K562 (cell line): ENCODE data around the gene MATCAP1. TPM values are rescaled to one million over a fixed set of nuclear protein-coding genes. Genes with fewer than 3 reads are reported as not detected.

Experiments
- ATAC-seq: fragments of 200-7000 bp; cut with Tn5 transposase; 3 replicates; pipeline ENCODE4 v1.9.1; 2020; ENCODE audit warnings: moderate library complexity
- BruUV-seq: library from RNA; stranded (reverse); fragments of 400-500 nt; replicated peaks from 2 replicates; lab custom pipeline; 2021; lab: Mats Ljungman, UMichigan
- CTCF ChIA-PET: fragments of 300-600 bp; formaldehyde crosslinking; extraction: SDS; loops from one replicate; lab custom pipeline; 2021; ENCODE audit warnings: low intra/inter-chr PET ratio; lab: Yijun Ruan, JAX
- POLR2A ChIA-PET: fragments of 300-600, 350-650 bp; sonication (Branson Sonifier 250); formaldehyde crosslinking; extraction: SDS; loops from one replicate; lab custom pipeline; 2021; ENCODE audit warnings: antibody characterized with exemption, inconsistent platforms; lab: Yijun Ruan, JAX
- DNase-seq, 4 experiments: peaks; one replicate each; pipeline versions ENCODE4 v3.0.0 to v3.0.0-alpha.2; 2011 to 2018; ENCODE audit warnings: low spot score in 3 of 4, mixed read lengths in 3 of 4; ENCODE audit errors: extremely low read depth in 1 of 4
- FAIRE-seq: peaks from 2 replicates; lab custom pipeline; 2011; peaks lifted over from hg19 to GRCh38; lab: Jason Lieb, UNC
- H2AFZ ChIP-seq: 2 replicates; pipeline ENCODE4 v1.6.0; 2011; ENCODE audit warnings: low read depth, low read length, control low read depth, inconsistent platforms
- H3K27ac ChIP-seq: fragments of 200-600 bp; 3 replicates; pipeline ENCODE4 v1.8.0; 2011; ENCODE audit warnings: low read depth, mild to moderate bottlenecking, control low read depth, inconsistent platforms, low read length, moderate library complexity, mixed read lengths; ENCODE audit errors: extremely low read depth
- H3K27me3 ChIP-seq, 2 experiments: fragments of 300-600 bp in 1 of 2; 2 replicates in 1 of 2; 3 replicates in 1 of 2; pipeline versions ENCODE4 v1.6.0 to v1.8.0; 2011; ENCODE audit warnings: inconsistent platforms in 2 of 2, low read length in 2 of 2, mild to moderate bottlenecking in 1 of 2, mixed read lengths in 1 of 2, moderate library complexity in 1 of 2; ENCODE audit not compliant: control insufficient read depth in 2 of 2, insufficient read depth in 2 of 2
- H3K36me3 ChIP-seq: fragments of 300-600 bp; 3 replicates; pipeline ENCODE4 v1.8.0; 2011; ENCODE audit warnings: mild to moderate bottlenecking, low read length, inconsistent platforms; ENCODE audit not compliant: control insufficient read depth, insufficient read depth
- H3K4me1 ChIP-seq, 2 experiments: fragments of 200-600 bp in 1 of 2; replicated peaks in 1 of 2; 2 replicates in 1 of 2; 3 replicates in 1 of 2; pipeline versions ENCODE4 v1.5.1 to v1.8.0; 2011; ENCODE audit warnings: inconsistent platforms in 2 of 2, low read length in 2 of 2, mild to moderate bottlenecking in 1 of 2, mixed read lengths in 1 of 2, moderate library complexity in 1 of 2; ENCODE audit not compliant: control insufficient read depth in 2 of 2, insufficient read depth in 2 of 2
- H3K4me2 ChIP-seq: 2 replicates; pipeline ENCODE4 v1.6.1; 2011; ENCODE audit warnings: low read length, control low read depth, inconsistent platforms, mixed read lengths; ENCODE audit not compliant: insufficient read depth
- H3K4me3 ChIP-seq: fragments of 200-600 bp; sonication (generic), shearing (Covaris generic); 2 replicates; pipeline ENCODE4 v1.5.1; 2016; ENCODE audit warnings: control low read depth, inconsistent platforms
- H3K79me2 ChIP-seq: fragments of 200-600 bp; 3 replicates; pipeline ENCODE4 v1.8.0; 2011; ENCODE audit warnings: low read length, inconsistent platforms; ENCODE audit not compliant: control insufficient read depth, insufficient read depth
- H3K9ac ChIP-seq, 2 experiments: 2 replicates each; pipeline versions ENCODE4 v1.6.0 to v1.6.1; 2011; ENCODE audit warnings: low read depth in 2 of 2, low read length in 2 of 2, control low read depth in 1 of 2, inconsistent platforms in 1 of 2, mild to moderate bottlenecking in 1 of 2, mixed read lengths in 1 of 2; ENCODE audit not compliant: insufficient read depth in 1 of 2
- H3K9me1 ChIP-seq: one replicate; pipeline ENCODE4 v1.6.0; 2011; ENCODE audit warnings: inconsistent platforms, mild to moderate bottlenecking, low read length, moderate library complexity; ENCODE audit not compliant: control insufficient read depth, insufficient read depth
- H3K9me3 ChIP-seq: replicated peaks from 2 replicates; pipeline ENCODE4 v1.5.1; 2011; ENCODE audit warnings: low read depth, low read length, inconsistent platforms; ENCODE audit not compliant: control insufficient read depth, insufficient read depth
- H4K20me1 ChIP-seq: replicated peaks from 2 replicates; pipeline ENCODE4 v1.6.1; 2011; ENCODE audit warnings: low read length, inconsistent platforms, mixed read lengths; ENCODE audit not compliant: control insufficient read depth, insufficient read depth
- ETV6 ChIP-seq, 3 experiments: fragments of 150-350 bp in 1 of 3; sonication (generic) in 1 of 3; formaldehyde crosslinking in 1 of 3; IDR thresholded peaks; 2 replicates each; pipeline versions ENCODE4 v1.6.1 to v1.8.0; 2014 to 2022; ENCODE audit warnings: borderline replicate concordance in 2 of 3, low read depth in 2 of 3, antibody characterized with exemption in 1 of 3, low read length in 1 of 3, mild to moderate bottlenecking in 1 of 3, missing genetic modification reagents in 1 of 3
- EZH2 ChIP-seq: IDR thresholded peaks from 2 replicates; pipeline ENCODE4 v1.6.1; 2012; ENCODE audit warnings: low read depth, mild to moderate bottlenecking, inconsistent platforms, low read length, borderline replicate concordance
- SETDB1 ChIP-seq: IDR thresholded peaks from one replicate; pipeline ENCODE4 v1.6.1; 2012; ENCODE audit warnings: low read length, control low read depth, inconsistent platforms
- TAF15 ChIP-seq: fragments of 200-400 bp; formaldehyde crosslinking; IDR thresholded peaks from 2 replicates; pipeline ENCODE4 v1.6.1; 2017; ENCODE audit warnings: mild to moderate bottlenecking, low read depth, low read length, moderate library complexity
- ZFX ChIP-seq: sonication (generic); formaldehyde crosslinking; IDR thresholded peaks from 2 replicates; pipeline ENCODE4 v1.8.0; 2022; ENCODE audit warnings: mild to moderate bottlenecking, missing genetic modification reagents, moderate library complexity
- ZNF75A ChIP-seq: fragments of 450-650 bp; formaldehyde crosslinking; IDR thresholded peaks from 2 replicates; pipeline ENCODE4 v1.4.0; 2020; ENCODE audit warnings: mild to moderate bottlenecking
- WGBS: fragments of 100-300 bp; shearing (Covaris generic); methylation state at CpG from one replicate; pipeline ENCODE4 v1.1.6; 2016; ENCODE audit warnings: low coverage, mixed read lengths; ENCODE audit not compliant: insufficient coverage; ENCODE audit errors: missing lambda C conversion rate; 5-methylcytosine and 5-hydroxymethylcytosine counted together
- in situ Hi-C: fragments of 300-500 bp; cut with MboI; formaldehyde crosslinking; loops from 4 replicates; pipeline ENCODE4 v1.15.0; 2018; ENCODE audit warnings: inconsistent platforms, mixed read lengths
- intact Hi-C: fragments of 100-400 bp; cut with micrococcal nuclease; formaldehyde crosslinking; loops from 2 replicates; pipeline ENCODE4 v1.14.2; 2022
- polyA plus RNA-seq, 8 experiments: library from polyadenylated mRNA; depleted of rRNA in 4 of 8; stranded (reverse) in 5 of 8; unstranded in 3 of 8; fragments of >200 nt; fragmentation: Nextera tagmentation in 2 of 8; fragmentation: Illumina TruSeq in 1 of 8; extraction: Ambion mirVana in 2 of 8; extraction: Trizol in 1 of 8; gene quantifications; 2 replicates each; pipeline versions ENCODE4 v1.2.1 to v1.2.3, GENCODE V29; 2011 to 2014; ENCODE audit warnings: inconsistent platforms in 1 of 8, missing spikeins in 1 of 8
- total RNA-seq, 7 experiments: library from RNA; depleted of rRNA in 6 of 7; stranded (reverse); fragments of >200 nt in 6 of 7; fragmentation: Illumina TruSeq in 2 of 7; extraction: Trizol in 2 of 7; gene quantifications; 2 replicates each; pipeline versions ENCODE4 v1.2.1 to v1.2.3, GENCODE V29; 2011 to 2021; ENCODE audit warnings: low replicate concordance in 1 of 7
- TF ChIP-seq, protein P1 (sequence below), 2 experiments: fragments of 450-650 bp; IDR thresholded peaks; 2 replicates each; pipeline ENCODE4 v1.6.1; 2016; ENCODE audit warnings: mild to moderate bottlenecking in 2 of 2, borderline replicate concordance in 1 of 2, low read depth in 1 of 2, moderate library complexity in 1 of 2
- TF ChIP-seq, protein P2 (sequence below): fragments of 450-650 bp; formaldehyde crosslinking; conservative IDR thresholded peaks from 2 replicates; pipeline ENCODE4 v1.4.0; 2022; ENCODE audit warnings: mild to moderate bottlenecking, missing genetic modification characterization
- TF ChIP-seq, protein P3 (sequence below): fragments of 450-650 bp; IDR thresholded peaks from one replicate; pipeline ENCODE4 v1.6.1; 2018; ENCODE audit warnings: mild to moderate bottlenecking, moderate library complexity; ENCODE audit not compliant: partially characterized antibody

MATCAP1 gene
- total and polyA plus RNA-seq, 9 of the 15 experiments (the other 6 are each of a cell fraction or from before 2014, with no cell fraction given) = 3.4 to 20.5 (median 10.3) TPM

DNA sequence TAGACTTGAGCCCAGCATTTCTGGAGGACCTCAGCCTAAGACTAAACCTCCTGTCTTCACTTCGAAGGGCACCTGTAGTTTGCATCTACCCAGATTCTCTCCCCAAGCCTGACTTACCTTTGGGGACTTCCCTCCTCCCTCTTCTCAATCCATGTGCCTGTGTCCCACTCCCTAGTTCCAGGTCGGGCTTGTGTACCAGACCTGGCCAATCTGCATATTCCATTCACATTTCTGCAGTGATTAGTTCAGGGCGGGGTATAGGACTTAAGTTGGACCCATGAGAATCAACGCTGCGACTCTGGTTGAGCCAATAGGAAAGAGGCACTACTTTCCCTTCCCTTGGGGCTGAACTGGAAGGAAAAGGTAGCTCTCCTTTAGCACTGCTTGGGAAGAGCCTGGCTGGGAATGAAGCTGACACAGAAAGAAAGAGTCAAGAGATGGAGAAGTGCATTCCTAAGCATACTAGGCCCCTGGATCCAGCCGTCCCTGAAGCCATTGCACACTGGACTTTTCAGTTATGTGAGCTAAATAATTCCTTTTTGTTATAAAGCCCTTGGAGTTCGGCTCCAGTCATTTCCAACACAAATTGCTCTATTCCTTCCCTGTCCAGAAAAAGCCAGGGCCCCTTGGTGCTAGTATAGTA lies 26.5 kb downstream of the MATCAP1 start:
- intact Hi-C loops = loop anchor here (5.0 kb wide), 1 partner anchor 180 kb away; no protein-coding TSS in a partner anchor
- peaks cover 20 to 57% of the 10 kb centered on the region in 2 experiments for H3K4me1 ChIP-seq
- WGBS = 43% methylated on average over 7 of the region's 7 CpGs
- no peaks in the 10 kb centered on the region for H3K9me1 ChIP-seq
- H3K4me2 ChIP-seq = no peak overlapping the region
- FAIRE-seq = peak; percentile 42
- no peak for ATAC-seq
- no peaks in the 10 kb centered on the region for H3K27me3 ChIP-seq
- H3K36me3 ChIP-seq = peaks cover under 1% of the 10 kb centered on the region; the same call in 1 of the 3 replicates
- in situ Hi-C loops = loop anchor here (5.0 to 25.0 kb wide), 2 partner anchors 140 to 195 kb away; partner anchors contain the start of gene CES3
- ChIA-PET CTCF (no interaction called here), POLR2A (interaction anchor here (1.2 kb wide), 1 partner anchor 16 kb away, joined by 3 read pairs; no protein-coding TSS in a partner anchor)
- H3K9me3 ChIP-seq = no peaks in the 10 kb centered on the region
- H3K79me2 ChIP-seq = peaks cover 28% of the 10 kb centered on the region
- H3K27ac ChIP-seq = no peak overlapping the region
- H3K9ac ChIP-seq = no peak overlapping the region
- no peak overlapping the region for H3K4me3 ChIP-seq
- H2AFZ ChIP-seq = no peak overlapping the region
- H4K20me1 ChIP-seq = peaks cover 16% of the 10 kb centered on the region
- no peak for DNase-seq
- BruUV-seq = no TSS peak
- TF ChIP-seq, protein P1, sequence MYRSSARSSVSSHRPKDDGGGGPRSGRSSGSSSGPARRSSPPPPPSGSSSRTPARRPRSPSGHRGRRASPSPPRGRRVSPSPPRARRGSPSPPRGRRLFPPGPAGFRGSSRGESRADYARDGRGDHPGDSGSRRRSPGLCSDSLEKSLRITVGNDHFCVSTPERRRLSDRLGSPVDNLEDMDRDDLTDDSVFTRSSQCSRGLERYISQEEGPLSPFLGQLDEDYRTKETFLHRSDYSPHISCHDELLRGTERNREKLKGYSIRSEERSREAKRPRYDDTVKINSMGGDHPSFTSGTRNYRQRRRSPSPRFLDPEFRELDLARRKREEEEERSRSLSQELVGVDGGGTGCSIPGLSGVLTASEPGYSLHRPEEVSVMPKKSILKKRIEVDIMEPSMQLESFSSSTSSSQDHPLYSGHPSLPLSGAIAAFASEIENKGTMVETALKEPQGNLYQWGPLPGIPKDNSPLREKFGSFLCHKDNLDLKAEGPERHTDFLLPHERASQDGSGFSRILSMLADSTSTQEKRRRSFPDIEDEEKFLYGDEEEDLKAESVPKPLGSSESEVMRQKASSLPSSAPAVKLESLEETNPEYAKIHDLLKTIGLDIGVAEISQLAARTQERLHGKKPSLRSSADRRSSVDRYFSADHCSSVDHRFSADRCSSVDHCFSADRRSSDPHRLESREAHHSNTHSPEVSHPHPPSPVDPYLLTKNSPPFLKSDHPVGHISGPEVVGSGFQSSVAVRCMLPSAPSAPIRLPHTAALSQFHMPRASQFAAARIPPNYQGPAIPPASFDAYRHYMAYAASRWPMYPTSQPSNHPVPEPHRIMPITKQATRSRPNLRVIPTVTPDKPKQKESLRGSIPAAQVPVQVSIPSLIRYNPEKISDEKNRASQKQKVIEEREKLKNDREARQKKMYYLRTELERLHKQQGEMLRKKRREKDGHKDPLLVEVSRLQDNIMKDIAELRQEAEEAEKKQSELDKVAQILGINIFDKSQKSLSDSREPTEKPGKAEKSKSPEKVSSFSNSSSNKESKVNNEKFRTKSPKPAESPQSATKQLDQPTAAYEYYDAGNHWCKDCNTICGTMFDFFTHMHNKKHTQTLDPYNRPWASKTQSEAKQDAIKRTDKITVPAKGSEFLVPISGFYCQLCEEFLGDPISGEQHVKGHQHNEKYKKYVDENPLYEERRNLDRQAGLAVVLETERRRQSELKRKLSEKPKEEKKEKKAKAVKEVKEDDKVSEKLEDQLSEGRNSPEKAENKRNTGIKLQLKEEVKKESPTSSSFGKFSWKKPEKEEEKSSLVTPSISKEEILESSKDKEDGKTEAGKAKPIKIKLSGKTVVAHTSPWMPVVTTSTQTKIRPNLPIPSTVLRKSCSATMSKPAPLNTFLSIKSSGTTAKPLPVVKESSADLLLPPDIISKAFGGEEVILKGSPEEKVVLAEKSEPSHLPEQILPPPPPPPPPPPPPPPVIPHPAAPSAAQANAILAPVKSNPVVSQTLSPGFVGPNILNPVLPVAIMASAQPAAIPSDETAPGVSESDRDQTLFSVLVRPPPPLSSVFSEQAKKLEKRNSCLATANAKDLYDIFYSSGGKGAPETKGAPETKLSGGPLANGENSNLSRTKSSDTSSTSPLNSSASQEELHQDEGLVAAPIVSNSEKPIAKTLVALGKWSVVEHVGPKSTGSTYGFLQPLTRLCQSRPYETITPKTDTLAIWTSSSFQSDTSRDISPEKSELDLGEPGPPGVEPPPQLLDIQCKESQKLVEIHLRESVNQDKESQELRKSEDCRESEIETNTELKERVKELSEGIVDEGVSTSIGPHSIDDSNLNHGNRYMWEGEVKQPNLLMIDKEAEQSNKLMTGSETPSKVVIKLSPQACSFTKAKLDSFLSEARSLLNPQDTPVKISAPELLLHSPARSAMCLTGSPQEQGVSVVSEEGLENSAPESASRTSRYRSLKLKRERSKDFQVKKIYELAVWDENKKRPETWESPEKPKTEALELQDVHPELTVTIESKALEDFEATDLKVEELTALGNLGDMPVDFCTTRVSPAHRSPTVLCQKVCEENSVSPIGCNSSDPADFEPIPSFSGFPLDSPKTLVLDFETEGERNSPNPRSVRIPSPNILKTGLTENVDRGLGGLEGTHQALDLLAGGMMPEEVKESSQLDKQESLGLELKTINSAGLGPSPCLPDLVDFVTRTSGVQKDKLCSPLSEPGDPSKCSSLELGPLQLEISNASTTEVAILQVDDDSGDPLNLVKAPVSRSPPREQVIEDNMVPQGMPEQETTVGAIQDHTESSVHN (IDR thresholded peaks at IDR 0.05; ENCODE audit: borderline replicate concordance in 1 of 2, low read depth in 1 of 2) = no peak
- TF ChIP-seq SETDB1 = no peak
- TF ChIP-seq, protein P2, sequence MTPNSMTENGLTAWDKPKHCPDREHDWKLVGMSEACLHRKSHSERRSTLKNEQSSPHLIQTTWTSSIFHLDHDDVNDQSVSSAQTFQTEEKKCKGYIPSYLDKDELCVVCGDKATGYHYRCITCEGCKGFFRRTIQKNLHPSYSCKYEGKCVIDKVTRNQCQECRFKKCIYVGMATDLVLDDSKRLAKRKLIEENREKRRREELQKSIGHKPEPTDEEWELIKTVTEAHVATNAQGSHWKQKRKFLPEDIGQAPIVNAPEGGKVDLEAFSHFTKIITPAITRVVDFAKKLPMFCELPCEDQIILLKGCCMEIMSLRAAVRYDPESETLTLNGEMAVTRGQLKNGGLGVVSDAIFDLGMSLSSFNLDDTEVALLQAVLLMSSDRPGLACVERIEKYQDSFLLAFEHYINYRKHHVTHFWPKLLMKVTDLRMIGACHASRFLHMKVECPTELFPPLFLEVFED (CRISPR knock-in tag) = no peak
- no peak for TF ChIP-seq ZNF75A (CRISPR knock-in tag)
- no peak for TF ChIP-seq ETV6 (IDR thresholded peaks at IDR 0.05; ENCODE audit: borderline replicate concordance in 1 of 2, low read depth in 2 of 2, low read length in 1 of 2)
- TF ChIP-seq ETV6 (CRISPR knock-in tag; IDR thresholded peaks at IDR 0.05; ENCODE audit: borderline replicate concordance) = no peak
- no peak for TF ChIP-seq ZFX (CRISPR knock-in tag)
- TF ChIP-seq, protein P3, sequence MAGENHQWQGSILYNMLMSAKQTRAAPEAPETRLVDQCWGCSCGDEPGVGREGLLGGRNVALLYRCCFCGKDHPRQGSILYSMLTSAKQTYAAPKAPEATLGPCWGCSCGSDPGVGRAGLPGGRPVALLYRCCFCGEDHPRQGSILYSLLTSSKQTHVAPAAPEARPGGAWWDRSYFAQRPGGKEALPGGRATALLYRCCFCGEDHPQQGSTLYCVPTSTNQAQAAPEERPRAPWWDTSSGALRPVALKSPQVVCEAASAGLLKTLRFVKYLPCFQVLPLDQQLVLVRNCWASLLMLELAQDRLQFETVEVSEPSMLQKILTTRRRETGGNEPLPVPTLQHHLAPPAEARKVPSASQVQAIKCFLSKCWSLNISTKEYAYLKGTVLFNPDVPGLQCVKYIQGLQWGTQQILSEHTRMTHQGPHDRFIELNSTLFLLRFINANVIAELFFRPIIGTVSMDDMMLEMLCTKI = no peak
- no peak for TF ChIP-seq EZH2
- TF ChIP-seq TAF15 = no peak
